Endothelial cell of umbilical vein (primary cell): ENCODE measurements around the gene C10orf143. TPM values are rescaled to one million over a fixed set of nuclear protein-coding genes. Genes with fewer than 3 reads are reported as not detected.

Source experiments
- BruUV-seq: library from RNA; stranded (reverse); fragments of 400-500 nt; replicated peaks from 2 replicates; lab custom pipeline; 2021; lab: Mats Ljungman, UMichigan
- CTCF ChIA-PET: fragments of 300-600, 350-600 bp; sonication (Branson Sonifier 250); formaldehyde crosslinking; loops from one replicate; lab custom pipeline; 2021; ENCODE audit warnings: antibody characterized with exemption, inconsistent platforms; lab: Charles Lee
- POLR2A ChIA-PET: fragments of 300-600, 350-600 bp; sonication (Branson Sonifier 250); formaldehyde crosslinking; loops from one replicate; lab custom pipeline; 2021; ENCODE audit warnings: antibody characterized with exemption, inconsistent platforms; lab: Charles Lee
- DNase-seq: peaks from one replicate; pipeline ENCODE4 v3.0.0-alpha.2; 2011; ENCODE audit warnings: low read depth, low spot score
- FAIRE-seq: peaks from 2 replicates; lab custom pipeline; 2011; peaks lifted over from hg19 to GRCh38; lab: Jason Lieb, UNC
- H2AFZ ChIP-seq: 2 replicates; pipeline ENCODE4 v1.6.0; 2012; ENCODE audit warnings: low read depth, low read length, control low read depth, inconsistent platforms
- H3K27ac ChIP-seq: 2 replicates; pipeline ENCODE4 v1.5.1; 2011; ENCODE audit warnings: low read depth, mild to moderate bottlenecking, control low read depth, low read length, moderate library complexity; ENCODE audit not compliant: insufficient read depth
- H3K27me3 ChIP-seq, 2 experiments: 2 replicates each; pipeline versions ENCODE4 v1.6.0 to v1.6.1; 2011; ENCODE audit warnings: low read length in 2 of 2, mixed read lengths in 1 of 2; ENCODE audit not compliant: control insufficient read depth in 2 of 2, insufficient read depth in 2 of 2
- H3K36me3 ChIP-seq, 2 experiments: 2 replicates in 1 of 2; 3 replicates in 1 of 2; pipeline ENCODE4 v1.5.1; 2011; ENCODE audit warnings: low read length in 2 of 2, mild to moderate bottlenecking in 1 of 2, moderate library complexity in 1 of 2; ENCODE audit not compliant: control insufficient read depth in 2 of 2, insufficient read depth in 2 of 2; ENCODE audit errors: extremely low read depth in 1 of 2
- H3K4me1 ChIP-seq: 3 replicates; pipeline ENCODE4 v1.5.1; 2011; ENCODE audit warnings: mild to moderate bottlenecking, low read length; ENCODE audit not compliant: control insufficient read depth, insufficient read depth; ENCODE audit errors: extremely low read depth
- H3K4me2 ChIP-seq: 2 replicates; pipeline ENCODE4 v1.6.1; 2011; ENCODE audit warnings: low read length, control low read depth, mixed read lengths; ENCODE audit not compliant: insufficient read depth
- H3K4me3 ChIP-seq, 3 experiments: fragments of 200-600 bp in 1 of 3; sonication (generic), shearing (Covaris generic) in 1 of 3; replicated peaks in 1 of 3; 2 replicates each; pipeline ENCODE4 v1.5.1; 2011 to 2016; ENCODE audit warnings: control low read depth in 3 of 3, low read length in 3 of 3, mild to moderate bottlenecking in 2 of 3, inconsistent platforms in 1 of 3, low read depth in 1 of 3, moderate library complexity in 1 of 3; ENCODE audit not compliant: insufficient read depth in 1 of 3
- H3K79me2 ChIP-seq: 2 replicates; pipeline ENCODE4 v1.6.0; 2012; ENCODE audit warnings: low read length, inconsistent platforms; ENCODE audit not compliant: control insufficient read depth, insufficient read depth
- H3K9ac ChIP-seq: replicated peaks from 2 replicates; pipeline ENCODE3; 2011; ENCODE audit warnings: low read length, control low read depth; ENCODE audit not compliant: insufficient read depth; ENCODE audit errors: extremely low read depth
- H3K9me1 ChIP-seq: replicated peaks from 3 replicates; pipeline ENCODE4 v1.6.0; 2011; ENCODE audit warnings: mild to moderate bottlenecking, low read length; ENCODE audit not compliant: control insufficient read depth, insufficient read depth; ENCODE audit errors: extremely low read depth
- H3K9me3 ChIP-seq: replicated peaks from 2 replicates; pipeline ENCODE4 v1.5.1; 2012; ENCODE audit warnings: low read length, inconsistent platforms; ENCODE audit not compliant: control insufficient read depth, insufficient read depth
- H4K20me1 ChIP-seq: replicated peaks from 2 replicates; pipeline ENCODE3; 2011; ENCODE audit warnings: mild to moderate bottlenecking, low read length; ENCODE audit not compliant: control insufficient read depth, insufficient read depth; ENCODE audit errors: extremely low read depth
- EZH2 ChIP-seq: IDR thresholded peaks from 2 replicates; pipeline ENCODE4 v1.6.1; 2012; ENCODE audit warnings: borderline replicate concordance, low read depth, mild to moderate bottlenecking, moderate library complexity, low read length, inconsistent platforms; ENCODE audit not compliant: severe bottlenecking
- FOS ChIP-seq: IDR thresholded peaks from 2 replicates; pipeline ENCODE4 v1.6.1; 2011; ENCODE audit warnings: mild to moderate bottlenecking, low read length, moderate library complexity, borderline replicate concordance; ENCODE audit not compliant: insufficient read depth
- GATA2 ChIP-seq: IDR thresholded peaks from 2 replicates; pipeline ENCODE4 v1.7.0; 2011; ENCODE audit warnings: low read depth, mild to moderate bottlenecking, moderate library complexity, mixed read lengths, low read length; ENCODE audit not compliant: insufficient read length, insufficient read depth
- JUN ChIP-seq: IDR thresholded peaks from 2 replicates; pipeline ENCODE4 v1.6.1; 2011; ENCODE audit warnings: borderline replicate concordance, low read depth; ENCODE audit not compliant: insufficient read length, insufficient read depth
- MYC ChIP-seq: IDR thresholded peaks from one replicate; pipeline ENCODE4 v1.6.1; 2011; ENCODE audit warnings: mild to moderate bottlenecking, low read depth, low read length
- POLR2A ChIP-seq: IDR thresholded peaks from 2 replicates; pipeline ENCODE4 v1.6.1; 2012; ENCODE audit warnings: low read depth, mild to moderate bottlenecking, control low read depth, low read length
- POLR2AphosphoS5 ChIP-seq: IDR thresholded peaks from 2 replicates; pipeline ENCODE4 v1.6.1; 2012; ENCODE audit warnings: low read depth, mild to moderate bottlenecking, control low read depth, low read length, moderate library complexity; ENCODE audit not compliant: insufficient read depth
- dilution Hi-C: fragments of 300-500 bp; cut with MboI; formaldehyde crosslinking; loops from one replicate; pipeline ENCODE4 v1.15.0; 2019; ENCODE audit warnings: low sequenced_read_pairs; ENCODE audit not compliant: extremely low pct_ligation_motif_present
- intact Hi-C: fragments of 100-400 bp; cut with micrococcal nuclease; formaldehyde crosslinking; loops from one replicate; pipeline ENCODE4 v1.10.0; 2022
- polyA plus RNA-seq, 4 experiments: library from polyadenylated mRNA; depleted of rRNA in 3 of 4; stranded (reverse) in 3 of 4; unstranded in 1 of 4; fragments of >200 nt; gene quantifications; 2 replicates each; pipeline versions ENCODE4 v1.2.1 to v1.2.3, GENCODE V29; 2011 to 2012; ENCODE audit warnings: missing spikeins in 1 of 4
- total RNA-seq: library from RNA; stranded (reverse); gene quantifications from 2 replicates; pipeline ENCODE4 v1.2.3, GENCODE V29; 2021
- TF ChIP-seq, protein P1 (sequence below): IDR thresholded peaks from 2 replicates; pipeline ENCODE4 v1.6.1; 2011; ENCODE audit not compliant: insufficient read depth, insufficient read length
- TF ChIP-seq, protein P2 (sequence below), 2 donors: IDR thresholded peaks; 1 replicate in 1 of 2; 2 replicates in 1 of 2; pipeline ENCODE4 v1.5.1; 2011; ENCODE audit warnings: low read length in 2 of 2, mild to moderate bottlenecking in 2 of 2, moderate library complexity in 2 of 2, control low read depth in 1 of 2, inconsistent platforms in 1 of 2, low read depth in 1 of 2; ENCODE audit not compliant: insufficient read depth in 1 of 2; ENCODE audit errors: extremely low read depth in 1 of 2

C10orf143 gene
- total and polyA plus RNA-seq, 2 donors (not counting 3 experiments of a cell fraction or from before 2014, with no cell fraction given): 0.26 to 0.44 TPM

DNA sequence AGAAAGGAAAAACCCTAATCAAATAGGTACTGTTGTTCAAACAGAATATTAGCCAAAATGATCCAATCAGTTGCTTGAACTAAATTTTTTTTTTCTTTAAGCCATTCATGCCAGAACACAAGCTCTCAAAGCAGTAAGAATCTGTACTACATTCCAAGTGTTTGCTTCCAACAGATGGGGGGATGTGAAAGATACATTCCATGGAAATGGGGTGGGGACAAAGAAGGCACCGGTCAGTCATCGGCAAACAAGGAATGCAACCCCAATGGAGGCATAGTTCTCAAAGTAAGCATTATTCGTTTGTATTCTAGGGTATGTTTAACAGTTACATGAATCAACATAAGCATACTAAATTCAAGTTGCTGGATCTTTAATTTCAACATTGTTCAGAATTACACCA lies 32.5 kb downstream of the C10orf143 start:
- POLR2A ChIA-PET: no interaction called here
- no peak for FAIRE-seq

GRCh38 chr10:130076681-130077080 lies 33.9 kb downstream of the C10orf143 start:
- no peak overlapping the region for H3K4me3 ChIP-seq
- no peak overlapping the region for H3K9ac ChIP-seq
- no peaks in the 10 kb centered on the region for H3K9me3 ChIP-seq
- no peaks in the 10 kb centered on the region for H4K20me1 ChIP-seq
- no peak overlapping the region for H3K4me2 ChIP-seq
- no peaks in the 10 kb centered on the region for H3K79me2 ChIP-seq
- no peak overlapping the region for H2AFZ ChIP-seq
- H3K4me1 ChIP-seq: no peaks in the 10 kb centered on the region
- FAIRE-seq (no peak), DNase-seq (no peak)
- H3K9me1 ChIP-seq: no peaks in the 10 kb centered on the region
- TF ChIP-seq POLR2A (no peak), GATA2 (no peak), MYC (no peak), EZH2 (no peak), FOS (no peak), POLR2AphosphoS5 (no peak), JUN (no peak)
- TF ChIP-seq, protein P1, sequence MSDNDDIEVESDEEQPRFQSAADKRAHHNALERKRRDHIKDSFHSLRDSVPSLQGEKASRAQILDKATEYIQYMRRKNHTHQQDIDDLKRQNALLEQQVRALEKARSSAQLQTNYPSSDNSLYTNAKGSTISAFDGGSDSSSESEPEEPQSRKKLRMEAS: no peak
- TF ChIP-seq, protein P2, sequence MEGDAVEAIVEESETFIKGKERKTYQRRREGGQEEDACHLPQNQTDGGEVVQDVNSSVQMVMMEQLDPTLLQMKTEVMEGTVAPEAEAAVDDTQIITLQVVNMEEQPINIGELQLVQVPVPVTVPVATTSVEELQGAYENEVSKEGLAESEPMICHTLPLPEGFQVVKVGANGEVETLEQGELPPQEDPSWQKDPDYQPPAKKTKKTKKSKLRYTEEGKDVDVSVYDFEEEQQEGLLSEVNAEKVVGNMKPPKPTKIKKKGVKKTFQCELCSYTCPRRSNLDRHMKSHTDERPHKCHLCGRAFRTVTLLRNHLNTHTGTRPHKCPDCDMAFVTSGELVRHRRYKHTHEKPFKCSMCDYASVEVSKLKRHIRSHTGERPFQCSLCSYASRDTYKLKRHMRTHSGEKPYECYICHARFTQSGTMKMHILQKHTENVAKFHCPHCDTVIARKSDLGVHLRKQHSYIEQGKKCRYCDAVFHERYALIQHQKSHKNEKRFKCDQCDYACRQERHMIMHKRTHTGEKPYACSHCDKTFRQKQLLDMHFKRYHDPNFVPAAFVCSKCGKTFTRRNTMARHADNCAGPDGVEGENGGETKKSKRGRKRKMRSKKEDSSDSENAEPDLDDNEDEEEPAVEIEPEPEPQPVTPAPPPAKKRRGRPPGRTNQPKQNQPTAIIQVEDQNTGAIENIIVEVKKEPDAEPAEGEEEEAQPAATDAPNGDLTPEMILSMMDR (IDR thresholded peaks at IDR 0.05; ENCODE audit: extremely low read depth in 1 of 2, insufficient read depth in 1 of 2, low read depth in 1 of 2, low read length in 2 of 2): no peak
- no peaks in the 10 kb centered on the region for H3K36me3 ChIP-seq
- BruUV-seq: no TSS peak
- dilution Hi-C loops: no loop called here
- H3K27me3 ChIP-seq: no peaks in the 10 kb centered on the region
- intact Hi-C loops: no loop called here
- ChIA-PET CTCF (no interaction called here), POLR2A (no interaction called here)
- H3K27ac ChIP-seq: no peak overlapping the region

More for the DNA sequence above, 32.5 kb downstream of the C10orf143 start:
- Histone ChIP-seq H3K9ac (no peak overlapping the region), H3K9me1 (no peaks in the 10 kb centered on the region), H3K27me3 (no peaks in the 10 kb centered on the region), H3K4me3 (no peak overlapping the region), H3K4me2 (no peak overlapping the region), H3K27ac (no peak overlapping the region), H3K9me3 (no peaks in the 10 kb centered on the region), H2AFZ (no peak overlapping the region), H3K79me2 (no peaks in the 10 kb centered on the region), H4K20me1 (no peaks in the 10 kb centered on the region), H3K4me1 (no peaks in the 10 kb centered on the region), H3K36me3 (no peaks in the 10 kb centered on the region)
- no peak for DNase-seq
- intact Hi-C loops (no loop called here), dilution Hi-C loops (no loop called here)
- CTCF ChIA-PET: no interaction called here
- BruUV-seq: no TSS peak
- TF ChIP-seq GATA2 (no peak), POLR2AphosphoS5 (no peak)
